A172 (cell line): ENCODE results near the gene GDPD5. TPM values are rescaled to one million over a fixed set of nuclear protein-coding genes. Genes with fewer than 3 reads are reported as not detected.
A peak's percentile ranks its signal among the peaks of the same experiment; 100 is the strongest.

Experiments used
- DNase-seq: peaks from one replicate; pipeline ENCODE4 v3.0.0-alpha.2; 2015; ENCODE audit warnings: low spot score
- total RNA-seq: library from RNA; depleted of rRNA; stranded (reverse); fragments of >200 nt; shearing (Covaris generic); gene quantifications from 2 replicates; pipeline ENCODE4 v1.2.3, GENCODE V29; 2014

GDPD5 gene
- total RNA-seq, 1 experiment from 2014 or later: 33.7 TPM

DNA sequence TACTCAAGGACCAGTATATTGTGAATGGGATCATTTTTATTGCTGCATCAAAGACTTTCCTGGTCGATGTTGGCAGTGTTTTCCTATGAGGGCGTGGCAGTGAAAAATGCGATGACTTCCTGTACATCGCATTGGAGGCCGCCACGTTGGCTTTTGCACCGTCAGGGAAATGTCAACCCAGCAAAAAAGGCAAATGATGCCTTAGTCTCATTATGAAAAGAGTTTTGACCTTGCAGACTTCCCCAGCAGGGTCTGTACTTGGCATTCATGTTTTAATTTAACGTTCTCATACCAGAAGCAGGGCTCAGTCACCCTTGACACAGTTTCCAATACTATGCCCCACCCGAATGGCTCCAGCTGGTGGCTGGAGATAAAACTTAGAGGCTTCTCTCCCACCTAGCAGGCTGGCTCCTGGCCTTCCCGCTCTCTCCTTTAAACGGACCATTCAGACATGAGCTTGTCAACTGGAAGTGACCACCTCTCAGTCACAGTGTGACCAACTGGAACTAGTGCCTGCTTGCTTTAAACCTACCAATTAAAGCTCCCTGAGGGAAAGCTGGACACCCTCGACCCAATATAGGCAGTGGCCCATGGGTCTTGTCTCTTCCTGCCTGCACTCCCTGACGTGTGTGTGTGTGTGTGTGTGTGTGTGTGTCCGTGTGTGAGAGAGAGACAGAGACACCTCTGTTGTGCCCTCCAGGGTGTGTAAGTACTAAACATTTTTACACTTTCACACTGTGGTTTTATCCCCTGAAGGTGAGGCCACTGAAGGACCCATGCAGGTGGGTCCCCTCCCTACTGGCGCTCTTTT, 8.7 kb upstream of the GDPD5 start:
- DNase-seq: no peak

GRCh38 chr11:75533896-75534258, 8.1 kb upstream of the GDPD5 start:
- DNase-seq: no peak

- peak; percentile 71 for DNase-seq
These were observed 6.7 kb upstream of the GDPD5 start for GRCh38 chr11:75532200-75533048.

GRCh38 chr11:75531325-75531724, 5.6 kb upstream of the GDPD5 start:
- no peak for DNase-seq

DNA sequence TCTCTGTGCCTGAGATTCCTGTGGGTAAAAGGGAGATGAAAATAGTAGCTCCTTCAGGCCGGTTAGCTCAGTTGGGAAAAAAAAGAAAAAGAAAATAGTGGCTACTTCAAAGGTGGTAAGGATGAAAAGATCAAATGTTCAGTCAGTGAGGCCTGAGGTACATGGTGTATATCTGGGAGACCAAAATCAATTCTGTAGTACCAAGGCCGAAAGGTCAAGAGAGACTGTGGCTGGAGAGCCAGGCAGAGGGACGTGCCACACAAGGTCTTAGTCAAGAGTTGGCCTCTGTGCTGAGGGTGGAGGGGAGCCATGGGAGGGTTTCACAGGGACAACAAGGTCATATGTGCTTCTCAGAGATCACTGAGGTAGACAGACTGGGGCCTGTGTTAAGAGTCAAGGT, 4.8 kb upstream of the GDPD5 start:
- no peak for DNase-seq

GRCh38 chr11:75527938-75528735, 2.4 kb upstream of the GDPD5 start:
- DNase-seq: no peak

GRCh38 chr11:75527130-75527529, 1.4 kb upstream of the GDPD5 start:
- no peak for DNase-seq

DNA sequence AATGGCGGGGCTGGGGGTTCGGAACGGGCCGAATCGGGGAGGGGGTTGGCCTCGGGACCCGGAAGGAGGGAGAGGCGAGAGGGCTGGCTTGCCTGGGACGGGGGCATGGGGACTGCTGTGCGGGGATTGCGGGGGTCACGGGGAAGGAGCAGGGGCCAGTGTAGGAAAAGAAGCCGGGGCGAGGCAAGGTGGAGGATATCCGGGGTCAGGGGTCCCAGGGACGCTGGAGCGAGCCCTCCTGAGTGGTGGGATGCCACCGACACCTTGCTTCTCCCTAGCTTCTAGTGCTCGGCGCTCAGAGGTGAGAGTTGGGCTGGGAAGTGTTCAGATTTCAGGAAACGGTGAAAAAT, 426 bp upstream of the GDPD5 start:
- no peak for DNase-seq

DNA sequence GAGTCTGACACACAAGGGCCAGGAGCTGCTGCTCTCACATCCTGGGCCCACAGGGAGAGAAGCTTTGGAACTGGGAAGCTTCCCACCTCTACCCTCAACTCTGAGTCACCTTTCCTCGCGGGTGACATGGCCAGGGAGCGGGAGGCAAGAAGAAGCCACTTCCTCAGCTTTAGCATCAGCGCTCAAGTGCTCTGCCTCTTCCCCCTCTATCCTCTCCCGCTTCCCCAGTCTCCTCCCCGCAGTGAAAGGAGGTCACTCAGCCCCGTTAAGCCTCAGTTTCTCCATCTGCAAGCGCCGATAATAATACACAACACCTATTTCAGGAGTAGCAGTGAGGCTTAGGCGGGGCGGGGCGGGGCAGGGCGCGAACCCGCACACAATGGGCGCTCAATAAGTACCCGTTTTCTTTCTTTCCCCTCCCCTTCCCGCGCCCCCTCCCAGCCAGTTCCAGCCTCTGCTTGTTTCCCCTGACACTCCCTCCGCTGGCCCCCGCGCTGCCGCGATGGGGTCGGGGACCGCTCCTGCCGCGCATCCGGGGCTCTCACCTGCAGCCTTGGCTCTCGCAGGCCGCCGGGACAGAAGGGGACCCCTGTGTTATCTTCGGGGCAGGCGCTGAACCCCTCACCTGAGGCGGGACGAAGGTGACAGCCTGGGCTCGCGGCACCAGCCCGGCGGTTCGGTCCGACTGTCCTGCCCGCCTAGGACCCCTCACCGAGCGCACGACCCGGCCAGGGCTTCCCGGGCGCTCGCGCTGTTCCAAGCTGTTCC, 892 bp downstream of the GDPD5 start:
- peak; percentile 69 for DNase-seq

GRCh38 chr11:75523811-75524664, 1.7 kb downstream of the GDPD5 start:
- DNase-seq: no peak

DNA sequence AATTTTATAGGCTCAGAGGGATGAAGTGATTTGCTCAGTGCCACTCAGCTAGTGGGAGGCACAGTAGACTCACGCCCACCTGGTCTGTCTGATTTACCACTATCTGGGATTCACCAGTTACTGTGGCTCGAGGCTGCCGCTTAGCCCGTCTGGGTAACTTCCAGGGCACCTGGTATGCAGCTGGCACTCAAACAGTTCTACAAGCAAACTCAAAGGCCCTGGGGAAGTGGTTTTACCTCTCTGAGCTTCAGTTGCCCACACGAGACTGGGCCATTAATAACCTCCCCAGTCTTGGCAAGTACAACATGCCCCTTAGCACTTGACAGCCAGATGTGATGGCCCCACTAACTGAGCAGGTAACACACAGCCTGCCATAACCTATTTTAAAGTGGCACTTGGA, 2.6 kb downstream of the GDPD5 start:
- no peak for DNase-seq

DNA sequence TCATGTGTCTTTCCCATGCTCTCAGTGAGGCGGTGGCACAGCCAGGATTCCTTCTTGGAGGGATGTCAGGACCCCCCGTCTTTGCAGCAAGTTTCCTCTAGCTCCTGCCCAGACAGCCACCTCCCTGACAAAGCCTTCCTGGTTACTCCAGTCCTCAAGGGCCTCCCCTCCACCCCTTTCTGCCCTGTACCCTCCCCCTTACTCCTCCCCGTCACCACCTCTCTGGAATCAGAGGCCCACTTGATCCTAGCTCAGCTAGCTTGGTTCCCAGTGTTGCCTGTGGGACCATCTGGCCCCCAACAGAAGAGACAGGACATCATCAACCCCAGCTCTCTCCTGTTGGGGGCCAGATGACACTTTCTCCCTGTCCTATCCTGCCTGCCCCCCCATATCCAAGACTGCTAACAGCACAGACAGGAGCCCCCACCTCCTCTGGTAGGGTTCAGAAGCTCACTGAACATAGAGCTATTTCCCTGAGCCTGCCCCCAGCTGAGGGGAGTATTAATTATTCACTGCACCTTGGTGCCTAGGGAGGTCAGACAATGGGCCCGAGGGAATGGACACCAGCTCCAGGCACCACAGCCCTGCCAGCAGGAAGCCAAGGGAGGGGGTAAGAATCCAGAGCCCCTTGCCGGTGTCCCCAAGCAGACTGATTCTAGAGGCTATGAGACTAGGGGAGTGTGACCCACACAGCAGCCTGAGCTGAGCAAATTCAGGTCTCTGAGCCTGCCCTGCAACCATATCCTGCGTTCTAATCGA, 3.3 kb downstream of the GDPD5 start:
- no peak for DNase-seq

DNA sequence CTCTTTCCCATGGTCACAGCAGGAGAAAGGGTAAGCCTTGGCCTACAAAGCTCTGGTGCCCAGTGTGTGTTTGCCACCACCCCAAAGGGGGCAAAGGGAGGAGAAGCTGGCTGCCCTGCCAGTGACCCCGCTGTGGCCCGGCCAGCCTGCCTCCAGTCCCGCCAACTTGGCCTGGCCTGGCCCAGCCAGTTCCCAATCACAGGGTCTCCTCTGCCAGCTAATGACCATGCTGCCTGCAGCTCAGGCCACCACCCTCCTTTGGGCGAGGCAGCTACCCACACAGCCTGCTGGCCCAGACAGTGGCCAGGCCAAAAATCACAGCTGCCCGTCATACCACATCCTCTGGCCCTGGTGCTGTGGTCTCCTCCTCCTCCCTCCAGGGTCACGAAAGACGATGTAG, 5.1 kb downstream of the GDPD5 start:
- no peak for DNase-seq

DNA sequence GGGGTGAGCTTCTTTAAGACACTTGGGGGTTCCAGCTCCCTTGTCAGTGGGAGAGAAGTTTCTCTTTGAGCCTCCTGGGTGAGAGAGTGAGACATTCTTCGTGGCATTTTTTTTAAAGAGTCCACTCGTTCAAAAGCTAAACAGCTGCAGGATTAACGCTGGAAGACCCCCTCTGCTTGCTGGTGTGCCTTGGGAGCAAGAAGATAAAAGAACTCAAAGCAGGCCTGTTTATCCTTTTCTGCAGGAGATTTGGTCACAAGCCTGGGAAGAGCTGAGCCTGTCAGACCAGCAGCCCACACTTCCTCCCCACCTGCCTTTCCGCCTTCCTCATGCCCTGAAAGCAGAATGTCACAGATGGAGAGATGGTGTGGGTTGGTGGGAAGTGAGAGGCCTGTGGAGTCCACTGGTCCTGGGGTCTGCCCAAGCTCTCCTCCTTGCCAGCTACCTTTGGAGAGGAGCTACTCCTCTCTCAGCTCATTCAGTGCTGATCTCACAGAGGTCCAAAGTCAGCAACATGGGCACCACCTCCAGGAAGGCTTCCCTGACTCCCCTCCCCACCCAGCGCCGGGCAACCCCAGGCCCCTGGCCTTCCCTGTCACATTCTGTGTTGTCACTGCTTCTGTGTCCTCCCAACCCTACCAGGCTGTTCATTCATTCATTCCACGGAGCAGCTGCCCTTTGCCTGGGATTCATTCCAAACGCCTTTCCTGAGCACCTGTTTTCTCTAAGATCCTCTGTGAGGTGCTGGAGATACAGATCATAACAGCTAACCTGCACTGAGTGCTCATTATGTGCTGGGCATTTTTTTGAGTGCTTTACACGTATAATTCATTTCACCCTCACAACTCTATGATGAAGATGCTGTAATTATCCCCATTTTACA, 6.7 kb downstream of the GDPD5 start:
- no peak for DNase-seq

- no peak for DNase-seq
These were observed 7.6 kb downstream of the GDPD5 start for GRCh38 chr11:75518204-75518549.

GRCh38 chr11:75516886-75517285, 8.9 kb downstream of the GDPD5 start:
- no peak for DNase-seq

DNA sequence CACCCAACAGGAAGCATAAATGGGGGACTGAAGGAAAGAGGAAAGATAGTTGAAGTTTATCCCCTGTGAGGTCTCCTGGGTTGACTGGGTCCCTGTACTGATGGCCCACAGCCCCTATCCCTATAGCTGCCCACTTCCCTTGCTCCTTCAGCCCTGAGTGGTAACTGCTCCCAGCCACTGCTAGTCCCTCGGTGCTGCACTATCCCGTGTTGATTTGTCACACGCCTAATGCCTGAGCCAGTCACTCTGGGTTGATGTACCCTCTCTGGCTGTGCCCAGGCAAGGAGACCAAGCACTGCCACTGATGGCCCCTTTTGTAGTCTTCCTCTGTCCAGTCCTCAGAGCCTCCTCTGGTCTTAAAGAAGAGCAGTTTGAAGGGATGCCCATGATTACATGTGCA, 9.6 kb downstream of the GDPD5 start:
- DNase-seq: no peak

- DNase-seq: no peak
These were observed 11.1 kb downstream of the GDPD5 start for GRCh38 chr11:75514596-75514995.

- peak; percentile 61 for DNase-seq
These were observed 12.5 kb downstream of the GDPD5 start for GRCh38 chr11:75513250-75513649.
